ENCODE data around the gene ELL.

ELL gene

GRCh38 chr19:18461471-18461870 lies 60.4 kb downstream of the ELL start:
- TF ChIP-seq ZFX (IDR thresholded peaks at IDR 0.05; ENCODE audit: borderline replicate concordance), result no peak
- no peak for TF ChIP-seq CTCF (IDR thresholded peaks at IDR 0.05)
- no peak overlapping the region for H3K27ac ChIP-seq

- no peak overlapping the region for H3K27ac ChIP-seq
- no peak for TF ChIP-seq CTCF (IDR thresholded peaks at IDR 0.05)
Measured at GRCh38 chr19:18460900-18461299, 61.0 kb downstream of the ELL start.

DNA sequence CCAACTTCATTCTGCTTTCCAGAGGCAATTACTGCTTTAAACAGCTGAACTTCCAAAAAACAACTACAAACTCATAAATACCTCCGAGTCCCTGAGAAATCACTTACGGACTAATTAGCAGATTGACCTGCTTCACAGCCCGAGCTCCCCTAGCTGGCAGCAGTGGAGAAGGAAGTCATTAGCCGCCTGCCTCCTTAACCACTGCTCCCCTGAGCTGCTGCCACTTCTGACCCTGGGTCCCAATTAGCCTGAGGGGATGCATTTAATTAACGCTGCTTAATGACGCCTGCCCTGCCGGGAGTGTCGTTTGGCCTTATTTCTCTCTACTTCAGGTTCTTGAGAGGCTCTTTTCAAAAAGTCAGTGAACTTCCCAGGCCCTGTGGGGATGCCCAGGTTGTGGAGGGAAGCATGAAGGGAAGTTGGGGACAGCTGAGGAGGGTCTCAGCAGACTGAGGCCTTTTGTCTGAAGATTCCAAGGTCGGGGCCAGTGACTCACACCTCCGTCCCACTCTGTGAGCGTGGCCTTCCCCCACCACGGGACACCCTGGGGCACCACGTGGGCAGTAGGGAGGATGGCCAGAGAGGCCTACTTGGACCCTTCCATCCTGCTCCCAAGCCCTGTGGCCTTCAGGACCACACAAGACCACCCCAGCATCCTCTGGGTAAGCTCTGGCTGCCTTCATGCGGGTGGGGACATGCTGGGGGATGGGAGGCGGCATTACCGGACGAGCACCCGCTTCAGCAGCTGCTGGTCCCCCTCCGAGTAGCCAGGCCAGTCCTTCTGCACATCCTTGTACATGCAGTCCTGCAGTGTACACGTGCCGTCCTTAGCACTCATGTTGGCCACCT lies 64.2 kb downstream of the ELL start:
- TF ChIP-seq ZFX (IDR thresholded peaks at IDR 0.05; ENCODE audit: borderline replicate concordance) (no peak), CTCF (IDR thresholded peaks at IDR 0.05) (no peak)
- H3K27ac ChIP-seq, result no peak overlapping the region

GRCh38 chr19:18456974-18457373 lies 64.9 kb downstream of the ELL start:
- TF ChIP-seq ZFX (IDR thresholded peaks at IDR 0.05; ENCODE audit: borderline replicate concordance) (no peak), CTCF (IDR thresholded peaks at IDR 0.05) (no peak)
- H3K27ac ChIP-seq, result no peak overlapping the region

DNA sequence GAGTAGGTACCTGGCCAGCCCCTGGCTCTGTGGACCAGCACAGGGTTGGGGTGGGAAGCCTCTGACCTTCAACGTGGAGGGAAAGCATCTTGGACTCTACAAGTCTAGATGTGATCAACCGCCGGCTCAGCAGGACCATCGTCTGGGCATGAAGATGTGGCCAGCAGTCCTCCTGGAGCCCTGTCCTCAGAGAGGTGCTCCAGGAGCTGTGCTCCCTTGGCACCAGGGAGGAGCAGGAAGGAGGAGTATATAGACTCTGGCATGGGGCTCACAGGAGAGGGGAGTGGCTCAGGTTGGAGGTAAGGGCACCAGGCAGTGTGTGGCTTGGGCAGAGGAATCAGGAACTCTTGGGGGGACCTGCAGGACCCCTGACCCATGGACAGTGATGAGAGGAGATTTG lies 65.6 kb downstream of the ELL start:
- TF ChIP-seq CTCF (IDR thresholded peaks at IDR 0.05), result no peak
- no peak for TF ChIP-seq ZFX (IDR thresholded peaks at IDR 0.05; ENCODE audit: borderline replicate concordance)
- no peak overlapping the region for H3K27ac ChIP-seq

DNA sequence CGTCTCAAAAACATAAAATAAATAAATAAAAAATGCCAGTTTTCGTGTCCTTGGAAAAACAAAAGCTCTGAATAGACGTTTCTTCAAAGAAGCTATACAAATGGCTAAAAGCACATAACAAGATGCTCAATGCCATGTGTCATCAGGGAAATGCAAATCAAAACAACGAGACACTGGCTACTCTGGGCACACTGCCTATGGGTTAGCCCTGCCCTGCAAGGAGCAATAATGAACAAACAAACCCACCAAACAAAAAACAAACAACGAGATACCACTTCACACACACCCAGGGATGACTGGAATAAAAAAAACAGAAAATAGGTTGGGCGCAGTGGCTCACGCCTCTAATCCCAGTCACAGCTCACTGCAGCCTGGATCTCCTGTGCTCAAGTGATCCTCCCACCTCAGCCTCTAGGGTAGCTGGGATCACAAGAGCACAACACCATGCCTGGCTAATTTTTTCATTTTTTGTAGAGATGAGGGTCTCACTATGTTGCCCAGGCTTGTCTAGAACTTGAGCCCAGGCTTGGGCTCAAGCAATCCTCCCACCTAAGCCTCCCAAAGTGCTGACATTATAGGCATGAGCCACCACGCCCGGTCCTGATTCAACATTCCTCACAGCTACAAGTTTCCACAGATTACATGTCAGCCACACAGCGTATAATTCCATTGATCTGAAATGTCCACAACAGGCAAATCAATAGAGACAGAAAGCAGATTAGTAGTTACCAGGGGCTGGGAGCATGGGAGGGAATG lies 68.4 kb downstream of the ELL start:
- TF ChIP-seq CTCF (IDR thresholded peaks at IDR 0.05) (no peak), ZFX (IDR thresholded peaks at IDR 0.05; ENCODE audit: borderline replicate concordance) (no peak)
- H3K27ac ChIP-seq, result no peak overlapping the region

- H3K27ac ChIP-seq, result no peak overlapping the region
- TF ChIP-seq CTCF (IDR thresholded peaks at IDR 0.05) (no peak), ZFX (IDR thresholded peaks at IDR 0.05; ENCODE audit: borderline replicate concordance) (no peak)
Measured at GRCh38 chr19:18452386-18452785, 69.5 kb downstream of the ELL start.
